GM12865 (cell line): ENCODE data around the gene ZNF608.

Source experiments
- DNase-seq: peaks from one replicate; pipeline ENCODE4 v3.0.0; 2010; ENCODE audit warnings: low read depth
- H3K4me3 ChIP-seq: 2 replicates; pipeline ENCODE4 v1.5.1; 2011; ENCODE audit warnings: mild to moderate bottlenecking, low read depth, low read length, control low read depth
- TF ChIP-seq, protein P1 (sequence below): IDR thresholded peaks from 2 replicates; pipeline ENCODE4 v1.5.1; 2011; ENCODE audit warnings: low read length, control low read depth, low read depth, inconsistent platforms; ENCODE audit not compliant: insufficient read depth; ENCODE audit errors: missing control alignments

ZNF608 gene

DNA sequence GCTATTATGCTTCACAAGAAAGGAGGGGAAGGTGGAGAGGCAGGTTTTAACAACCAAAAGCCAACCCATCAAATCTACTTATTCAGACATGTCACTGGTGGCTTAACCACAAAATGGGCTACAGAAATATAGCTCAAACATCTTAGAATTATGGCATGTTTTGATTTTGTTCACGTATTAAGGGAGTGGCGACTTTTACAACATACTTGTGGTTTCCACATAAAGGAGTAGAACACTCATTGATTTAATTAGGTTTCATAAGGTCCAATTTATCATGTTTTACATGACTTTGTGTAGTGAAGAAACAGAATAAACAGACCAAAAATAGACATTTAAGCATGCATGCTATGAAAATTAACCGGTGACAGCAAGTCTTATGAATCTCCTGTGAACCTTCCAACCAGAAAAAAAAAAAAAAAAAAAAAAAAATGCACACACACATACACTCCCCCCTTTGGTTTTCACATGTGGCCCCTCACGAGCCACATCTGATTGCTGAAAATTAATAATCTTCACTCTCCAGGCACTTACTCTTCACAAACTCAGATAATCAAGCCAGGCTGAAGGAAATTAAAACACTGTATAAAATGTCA, 5.4 kb downstream of the ZNF608 start:
- H3K4me3 ChIP-seq: peak overlapping the region; percentile 95
- DNase-seq: peak; percentile 68
- TF ChIP-seq, protein P1, sequence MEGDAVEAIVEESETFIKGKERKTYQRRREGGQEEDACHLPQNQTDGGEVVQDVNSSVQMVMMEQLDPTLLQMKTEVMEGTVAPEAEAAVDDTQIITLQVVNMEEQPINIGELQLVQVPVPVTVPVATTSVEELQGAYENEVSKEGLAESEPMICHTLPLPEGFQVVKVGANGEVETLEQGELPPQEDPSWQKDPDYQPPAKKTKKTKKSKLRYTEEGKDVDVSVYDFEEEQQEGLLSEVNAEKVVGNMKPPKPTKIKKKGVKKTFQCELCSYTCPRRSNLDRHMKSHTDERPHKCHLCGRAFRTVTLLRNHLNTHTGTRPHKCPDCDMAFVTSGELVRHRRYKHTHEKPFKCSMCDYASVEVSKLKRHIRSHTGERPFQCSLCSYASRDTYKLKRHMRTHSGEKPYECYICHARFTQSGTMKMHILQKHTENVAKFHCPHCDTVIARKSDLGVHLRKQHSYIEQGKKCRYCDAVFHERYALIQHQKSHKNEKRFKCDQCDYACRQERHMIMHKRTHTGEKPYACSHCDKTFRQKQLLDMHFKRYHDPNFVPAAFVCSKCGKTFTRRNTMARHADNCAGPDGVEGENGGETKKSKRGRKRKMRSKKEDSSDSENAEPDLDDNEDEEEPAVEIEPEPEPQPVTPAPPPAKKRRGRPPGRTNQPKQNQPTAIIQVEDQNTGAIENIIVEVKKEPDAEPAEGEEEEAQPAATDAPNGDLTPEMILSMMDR: no peak

DNA sequence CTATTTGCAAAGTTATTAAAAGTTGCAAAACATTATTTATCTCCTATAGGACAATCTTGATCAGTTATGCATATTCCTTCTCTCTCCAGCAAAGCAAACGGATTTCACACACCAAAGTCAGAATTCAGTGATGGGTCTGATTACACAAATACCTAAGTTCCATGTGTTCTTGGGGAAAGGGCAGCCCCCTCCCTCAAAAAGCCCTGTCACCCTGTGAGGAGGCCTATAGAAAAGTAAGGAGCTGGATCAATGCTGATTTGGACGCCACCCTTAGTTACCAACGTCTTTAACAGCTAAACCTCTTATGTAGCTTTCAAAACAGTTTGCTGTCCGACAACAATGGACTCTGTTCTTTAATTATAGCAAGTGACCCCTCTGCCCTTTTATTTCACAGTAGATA, 6.4 kb downstream of the ZNF608 start:
- TF ChIP-seq, protein P1: no peak
- no peak for DNase-seq
- H3K4me3 ChIP-seq: peak overlapping the region; percentile 31

DNA sequence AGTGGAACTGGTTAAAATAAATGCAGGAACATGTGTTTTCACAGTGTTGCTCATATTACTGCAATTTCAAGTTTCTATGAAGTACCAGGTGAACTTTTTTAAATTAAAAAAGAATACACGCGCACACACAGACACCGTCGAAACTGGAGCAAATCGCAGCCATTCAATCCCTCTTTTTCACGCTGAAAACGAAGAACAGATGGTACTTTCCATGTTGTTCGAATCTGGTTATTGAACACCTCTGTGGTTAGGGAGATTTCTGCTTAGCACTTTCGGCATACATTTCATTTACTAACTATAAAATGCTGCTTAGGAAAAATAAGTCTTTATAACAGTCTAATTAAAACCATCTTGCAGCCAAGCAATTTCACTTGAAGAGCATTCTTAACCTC, 6.8 kb downstream of the ZNF608 start:
- TF ChIP-seq, protein P1: no peak
- peak overlapping the region; percentile 31 for H3K4me3 ChIP-seq
- peak; percentile 46 for DNase-seq

DNA sequence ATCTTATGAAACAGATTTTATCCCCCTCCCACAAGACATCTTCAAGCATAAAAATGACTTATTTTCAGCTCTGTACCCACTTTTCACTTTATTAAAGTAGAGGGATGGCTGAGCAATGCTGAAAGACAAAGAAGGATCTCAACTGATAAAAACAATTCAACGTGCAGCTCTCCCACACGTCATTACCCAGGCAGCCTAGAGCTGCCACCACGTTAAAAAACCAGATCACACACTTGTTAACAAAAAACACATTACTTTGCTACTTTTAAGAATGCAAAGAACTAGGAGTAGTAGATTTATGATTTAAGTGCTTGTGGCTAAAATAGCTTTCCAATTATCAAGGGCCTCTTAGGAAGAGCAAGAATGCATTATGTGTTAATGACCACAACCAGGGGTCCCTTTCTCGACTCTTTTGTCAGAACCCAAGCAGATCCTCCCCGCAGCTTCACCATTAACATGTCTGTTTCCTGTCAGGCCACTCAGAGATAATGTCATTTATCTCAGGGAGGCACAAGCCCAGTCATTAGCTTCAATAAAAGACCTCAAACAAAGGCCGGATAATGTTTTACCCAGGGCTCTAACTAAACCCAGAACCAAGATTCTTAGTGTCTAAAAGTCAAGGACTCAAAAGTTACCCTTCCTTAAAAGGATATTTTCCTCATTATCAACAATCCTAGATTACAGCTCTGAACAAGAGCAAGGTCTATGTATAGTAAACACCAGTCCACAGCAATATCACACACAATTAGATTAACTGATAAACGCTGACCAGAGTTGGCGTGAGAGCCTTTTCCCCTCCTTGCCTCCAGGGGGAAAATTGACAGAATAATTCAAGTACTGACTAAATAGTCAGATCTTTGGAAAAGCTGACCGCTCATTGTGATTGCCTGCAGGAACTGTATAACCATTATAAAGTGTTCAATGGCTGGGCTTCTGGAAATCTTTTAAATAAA, 7.5 kb downstream of the ZNF608 start:
- DNase-seq: peak; percentile 53
- TF ChIP-seq, protein P1: peak; percentile 5

DNA sequence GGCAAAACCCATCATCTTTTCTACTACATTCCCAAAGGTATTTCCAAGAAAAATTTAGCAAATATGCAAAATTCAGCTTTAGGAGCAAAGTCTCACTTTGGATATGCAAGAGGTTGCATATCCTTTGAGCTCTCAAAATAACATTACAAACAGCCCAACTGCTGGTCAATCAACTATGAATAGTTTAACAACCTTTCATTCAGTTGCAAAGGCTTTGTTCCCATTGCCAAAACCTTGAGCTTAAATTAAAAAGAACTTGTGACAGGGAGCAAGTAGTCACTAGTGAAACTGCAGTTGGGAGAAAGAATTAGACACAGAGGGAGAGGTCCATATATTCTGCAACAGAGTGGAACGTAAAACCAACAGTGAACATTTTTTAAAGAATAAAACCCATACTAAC, 8.8 kb downstream of the ZNF608 start:
- DNase-seq: no peak
- H3K4me3 ChIP-seq: no peak overlapping the region
- TF ChIP-seq, protein P1: no peak

More for the DNA sequence above, 7.5 kb downstream of the ZNF608 start:
- H3K4me3 ChIP-seq: peak overlapping the region; percentile 31

DNA sequence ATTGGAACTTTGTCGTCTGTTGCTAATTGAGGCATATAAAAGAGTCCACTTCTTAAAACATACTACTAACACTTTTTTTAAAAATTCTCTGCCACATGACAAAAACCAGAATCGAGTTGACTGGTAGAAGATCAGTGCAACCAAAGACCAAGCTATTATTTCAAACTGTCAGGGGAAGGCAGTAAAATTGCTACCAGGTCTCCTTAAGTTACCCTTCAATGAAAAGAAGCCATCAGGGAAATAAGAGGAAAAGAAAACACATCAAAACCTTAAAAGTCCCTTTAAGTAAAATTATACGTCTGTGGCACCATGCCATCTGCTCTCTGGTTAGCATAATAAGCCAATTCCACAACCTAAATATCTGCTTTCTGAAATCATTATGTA, 9.6 kb downstream of the ZNF608 start:
- DNase-seq: no peak
- peak overlapping the region; percentile 7; the same call in 1 of the 2 replicates for H3K4me3 ChIP-seq
- TF ChIP-seq, protein P1: no peak
